ENCODE results near the gene DQX1.
A peak's percentile ranks its signal among the peaks of the same experiment; 100 is the strongest.

The DQX1 gene

GRCh38 chr2:74507926-74508520 is 18.0 kb downstream of the DQX1 start:
- peak; percentile 87 for DNase-seq

GRCh38 chr2:74507145-74507925 is 18.7 kb downstream of the DQX1 start, which contains the start of gene PCGF1:
TSS of gene PCGF1 (minus strand) at chr2:74507695. CDS start at chr2:74507668, 27 bp downstream.
- DNase-seq = peak; percentile 98

- DNase-seq = no peak
Observed at GRCh38 chr2:74505448-74506246, 20.4 kb downstream of the DQX1 start.

GRCh38 chr2:74504591-74504990 is 21.4 kb downstream of the DQX1 start:
- DNase-seq = no peak

- no peak for DNase-seq
Observed at GRCh38 chr2:74503506-74504475, 22.2 kb downstream of the DQX1 start.

GRCh38 chr2:74502720-74503505 is 23.1 kb downstream of the DQX1 start:
- DNase-seq = peak; percentile 77

- DNase-seq = no peak
Observed at GRCh38 chr2:74502147-74502719, 23.8 kb downstream of the DQX1 start.

GRCh38 chr2:74501335-74502071 is 24.5 kb downstream of the DQX1 start:
- no peak for DNase-seq

GRCh38 chr2:74500578-74500946 is 25.5 kb downstream of the DQX1 start:
- no peak for DNase-seq

GRCh38 chr2:74499940-74500577 is 26.0 kb downstream of the DQX1 start:
- DNase-seq = no peak

- DNase-seq = no peak
Observed at GRCh38 chr2:74499267-74499939, 26.6 kb downstream of the DQX1 start, which contains the start of gene LBX2. TSS of gene LBX2 (minus strand) at chr2:74499603. CDS start at chr2:74499537, 66 bp downstream.

- no peak for DNase-seq
Observed at GRCh38 chr2:74498500-74499266, 27.3 kb downstream of the DQX1 start.

GRCh38 chr2:74497777-74498499 is 28.1 kb downstream of the DQX1 start:
- no peak for DNase-seq

- DNase-seq = no peak
Observed at GRCh38 chr2:74496997-74497776, 28.8 kb downstream of the DQX1 start.

- DNase-seq = no peak
Observed at GRCh38 chr2:74495440-74495839, 30.6 kb downstream of the DQX1 start.

GRCh38 chr2:74493546-74493945 is 32.5 kb downstream of the DQX1 start:
- no peak for DNase-seq
